Measurements from ENCODE around the gene LRRC15. TPM values are rescaled to one million over a fixed set of nuclear protein-coding genes. Genes with fewer than 3 reads are reported as not detected.

Gene LRRC15
- total RNA-seq, 2 donors from 2014 or later, result 0.11 TPM; not detected in 1

GRCh38 chr3:194314388-194315068 lies 55.0 kb downstream of the LRRC15 start:
- H3K27ac Mint-ChIP-seq, result no peak overlapping the region

GRCh38 chr3:194313560-194314387 lies 55.8 kb downstream of the LRRC15 start:
- no peaks in the 10 kb centered on the region for H3K36me3 ChIP-seq (ENCODE audit: control insufficient read depth, insufficient read depth, low read length)
- TF ChIP-seq CTCF (conservative IDR thresholded peaks at IDR 0.05), result peak; percentile 60
- no peaks in the 10 kb centered on the region for H3K4me1 ChIP-seq (ENCODE audit: control insufficient read depth, insufficient read depth, low read length)
- peaks cover 13% of the 10 kb centered on the region for H3K9me3 ChIP-seq (ENCODE audit: control insufficient read depth, low read length)
- WGBS, 2 experiments (ENCODE audit: insufficient coverage in 1 of 2, insufficient read length in 1 of 2), result 90 to 91% methylated on average over 10 to 15 of the region's 15 CpGs
- H3K4me3 ChIP-seq (ENCODE audit: low read length), result no peak overlapping the region
- H3K9me3 Mint-ChIP-seq, result peaks cover 15% of the 10 kb centered on the region
- no peak overlapping the region for H3K27ac ChIP-seq (ENCODE audit: low read depth, low read length)
- H3K4me3 Mint-ChIP-seq, result no peak overlapping the region
- H3K36me3 Mint-ChIP-seq (ENCODE audit: low read depth), result peaks cover 2% of the 10 kb centered on the region
- peaks cover 31% of the 10 kb centered on the region for H3K27me3 Mint-ChIP-seq (ENCODE audit: insufficient read depth)
- peaks cover 22% of the 10 kb centered on the region for H3K4me1 Mint-ChIP-seq
- DNase-seq, result peak; percentile 82
- peaks cover 23% of the 10 kb centered on the region for H3K27me3 ChIP-seq (ENCODE audit: control insufficient read depth, insufficient read depth, low read length, poor library complexity, severe bottlenecking)
- no peak overlapping the region for H3K27ac Mint-ChIP-seq
- H3K9ac ChIP-seq (ENCODE audit: extremely low read depth, low read length, poor library complexity, severe bottlenecking), result no peak overlapping the region

More at GRCh38 chr3:194314388-194315068, 55.0 kb downstream of the LRRC15 start:
- Mint-ChIP-seq H3K4me1 (peaks cover 20% of the 10 kb centered on the region), H3K4me3 (peak overlapping the region; percentile 49), H3K27me3 (ENCODE audit: insufficient read depth) (peaks cover 31% of the 10 kb centered on the region), H3K36me3 (ENCODE audit: low read depth) (peaks cover 7% of the 10 kb centered on the region), H3K9me3 (peaks cover 22% of the 10 kb centered on the region)
- H3K27me3 ChIP-seq (ENCODE audit: control insufficient read depth, insufficient read depth, low read length, poor library complexity, severe bottlenecking), result peaks cover 23% of the 10 kb centered on the region
- H3K9ac ChIP-seq (ENCODE audit: extremely low read depth, low read length, poor library complexity, severe bottlenecking), result no peak overlapping the region
- H3K36me3 ChIP-seq (ENCODE audit: control insufficient read depth, insufficient read depth, low read length), result no peaks in the 10 kb centered on the region
- no peak overlapping the region for H3K4me3 ChIP-seq (ENCODE audit: low read length)
- no peak overlapping the region for H3K27ac ChIP-seq (ENCODE audit: low read depth, low read length)
- no peaks in the 10 kb centered on the region for H3K4me1 ChIP-seq (ENCODE audit: control insufficient read depth, insufficient read depth, low read length)
- H3K9me3 ChIP-seq (ENCODE audit: control insufficient read depth, low read length), result peaks cover 20% of the 10 kb centered on the region
- 86 to 87% methylated on average over 6 to 13 of the region's 13 CpGs for WGBS, 2 experiments (ENCODE audit: insufficient coverage in 1 of 2, insufficient read length in 1 of 2)
- TF ChIP-seq CTCF (conservative IDR thresholded peaks at IDR 0.05), result no peak
- DNase-seq, result no peak

- H3K27ac Mint-ChIP-seq, result no peak overlapping the region
- Histone ChIP-seq H3K4me1 (ENCODE audit: control insufficient read depth, insufficient read depth, low read length) (peaks cover 5% of the 10 kb centered on the region), H3K4me3 (ENCODE audit: low read length) (no peak overlapping the region), H3K27ac (ENCODE audit: low read depth, low read length) (no peak overlapping the region), H3K36me3 (ENCODE audit: control insufficient read depth, insufficient read depth, low read length) (no peaks in the 10 kb centered on the region), H3K9me3 (ENCODE audit: control insufficient read depth, low read length) (peaks cover 3% of the 10 kb centered on the region), H3K9ac (ENCODE audit: extremely low read depth, low read length, poor library complexity, severe bottlenecking) (no peak overlapping the region), H3K27me3 (ENCODE audit: control insufficient read depth, insufficient read depth, low read length, poor library complexity, severe bottlenecking) (peaks cover 23% of the 10 kb centered on the region)
- peaks cover 2% of the 10 kb centered on the region for H3K36me3 Mint-ChIP-seq (ENCODE audit: low read depth)
- TF ChIP-seq CTCF (conservative IDR thresholded peaks at IDR 0.05), result no peak
- peaks cover 28% of the 10 kb centered on the region for H3K4me1 Mint-ChIP-seq
- peak; percentile 59 for DNase-seq
- H3K9me3 Mint-ChIP-seq, result peaks cover 6% of the 10 kb centered on the region
- no peak overlapping the region for H3K4me3 Mint-ChIP-seq
- peaks cover 31% of the 10 kb centered on the region for H3K27me3 Mint-ChIP-seq (ENCODE audit: insufficient read depth)
- WGBS, 2 experiments (ENCODE audit: insufficient coverage in 1 of 2, insufficient read length in 1 of 2), result 71 to 80% methylated on average over 8 to 16 of the region's 16 CpGs
These were observed 56.7 kb downstream of the LRRC15 start for GRCh38 chr3:194312743-194313281.

Measured in endodermal cell (in vitro differentiated cells).